T-helper 2 cell (primary cell): ENCODE data around the gene OR52E8.

Experiments used
- DNase-seq, 5 experiments: peaks; one replicate each; pipeline versions ENCODE4 v3.0.0 to v3.0.0-alpha.2; 2012 to 2022
- total RNA-seq, 2 donors: gene quantifications; one replicate each; lab custom pipeline; 2026; lab: John Stamatoyannopoulos, UW

The OR52E8 gene
- 0 reads per million in 2 donors for total RNA-seq

DNA sequence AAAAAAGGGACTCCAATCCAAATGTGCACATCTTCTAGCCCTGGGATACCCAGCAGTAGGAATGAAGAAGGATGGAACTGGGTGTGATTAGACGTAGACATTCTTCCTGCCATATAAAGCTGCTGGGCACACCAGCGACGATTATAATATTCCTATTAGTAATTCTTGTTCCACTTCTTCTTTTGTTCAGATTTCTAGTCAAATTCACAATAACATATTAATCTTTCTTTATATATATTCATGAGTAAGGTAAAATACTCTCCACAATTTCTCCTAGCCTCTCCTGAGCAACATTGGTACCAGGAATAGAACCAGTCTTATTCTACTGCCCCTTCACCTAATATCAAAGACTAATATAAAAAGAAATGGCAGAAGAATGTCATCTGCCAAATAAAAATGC is at the start of gene OR52E8:
OR52E8 (minus strand) TSS at position 101 of the 400 bp plus-strand sequence; CDS start at position 101, 0 bp downstream.
- no peak for DNase-seq

GRCh38 chr11:5899534-5899933 is 42.0 kb upstream of the OR52E8 start:
- DNase-seq: no peak

DNA sequence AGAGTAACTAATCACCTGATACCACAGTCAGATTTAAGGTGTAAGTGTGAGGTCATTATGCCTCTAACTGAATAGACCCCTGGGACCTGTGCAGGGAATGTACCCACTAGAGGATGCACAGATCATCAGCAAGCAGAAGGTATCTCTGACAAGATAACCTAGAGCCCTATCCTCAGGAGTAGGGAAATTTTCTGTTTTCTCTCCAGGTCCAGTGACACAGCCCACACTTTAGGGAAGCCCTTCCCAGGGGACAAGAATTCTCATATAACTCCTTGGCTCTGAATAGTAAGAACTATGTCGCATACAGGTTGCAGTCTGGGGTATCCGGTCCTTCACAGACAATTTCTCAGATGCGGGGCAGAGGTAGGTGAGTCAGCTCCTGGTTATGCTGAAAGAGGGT is 35.4 kb upstream of the OR52E8 start, which contains the start of gene OR52E5:
OR52E5 (plus strand) TSS at position 301 of the 400 bp plus-strand sequence. CDS start 7,569 bp downstream, outside the sequence.
- DNase-seq: no peak

DNA sequence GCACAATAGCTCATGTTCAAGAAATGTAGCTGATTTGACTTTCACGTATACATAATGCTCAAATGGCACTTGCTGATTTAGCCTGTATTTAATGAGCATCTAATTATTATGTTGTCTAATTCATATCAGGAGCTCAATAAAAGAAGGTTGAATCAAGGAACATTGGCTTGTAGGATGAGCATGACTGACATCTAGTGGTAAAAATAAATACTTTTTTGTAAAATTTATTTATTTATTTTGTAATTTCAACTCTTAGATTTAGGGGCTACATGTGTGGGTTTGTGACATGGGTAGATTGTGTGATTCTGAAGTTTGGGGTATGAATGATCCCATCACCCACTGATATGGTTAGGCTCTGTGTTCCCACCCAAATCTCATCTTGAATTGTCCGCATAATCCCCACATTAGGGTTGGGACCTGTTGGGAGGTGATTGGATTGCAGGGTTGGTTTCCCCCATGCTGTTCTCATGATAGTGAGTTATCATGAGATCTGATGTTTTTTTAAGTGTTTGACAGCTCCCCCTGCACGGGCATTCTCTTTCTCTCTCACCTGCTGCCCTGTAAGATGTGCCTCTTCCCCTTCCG is 33.8 kb upstream of the OR52E8 start:
- DNase-seq: peak in 1 of 5 experiments; percentile 3

GRCh38 chr11:5887661-5888060 is 30.2 kb upstream of the OR52E8 start:
- DNase-seq: no peak

DNA sequence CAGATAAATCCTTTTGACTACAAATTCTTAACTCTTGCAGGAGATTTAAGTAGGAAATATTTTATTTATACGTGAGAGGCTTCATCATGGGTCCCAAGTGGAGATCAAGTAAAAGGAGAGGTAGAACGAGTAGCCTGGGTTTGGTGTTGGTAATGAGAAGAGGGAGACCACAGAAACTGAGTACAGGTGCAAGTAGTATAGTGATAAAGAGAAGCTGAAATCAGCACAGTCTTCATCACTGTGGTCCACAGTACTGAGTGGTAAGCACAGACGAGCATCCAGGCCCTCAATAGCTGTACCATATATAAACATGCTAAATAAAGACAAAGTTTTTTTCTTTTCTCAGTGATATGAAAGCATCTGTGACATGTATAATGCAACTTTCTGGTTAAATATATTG is 29.7 kb upstream of the OR52E8 start:
- DNase-seq: no peak

DNA sequence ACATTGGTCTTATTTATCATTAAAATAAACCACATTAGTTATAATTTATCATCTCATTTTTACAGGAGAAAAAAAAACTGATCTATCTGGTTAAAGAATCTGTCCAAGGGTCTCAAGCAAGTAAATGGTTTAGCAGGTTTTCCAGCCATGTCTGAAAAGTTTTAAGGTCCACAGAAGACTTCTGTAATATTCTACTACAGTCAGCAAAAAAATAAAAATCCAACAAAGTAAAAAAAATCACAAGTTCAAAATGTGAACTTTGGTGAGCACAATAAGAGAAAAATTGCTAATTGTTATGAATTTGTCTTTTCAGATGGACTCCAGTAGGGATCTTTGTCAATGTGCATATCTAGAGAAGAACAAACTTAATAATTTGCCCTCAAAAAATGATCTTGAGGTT is 24.3 kb upstream of the OR52E8 start:
- DNase-seq: no peak

DNA sequence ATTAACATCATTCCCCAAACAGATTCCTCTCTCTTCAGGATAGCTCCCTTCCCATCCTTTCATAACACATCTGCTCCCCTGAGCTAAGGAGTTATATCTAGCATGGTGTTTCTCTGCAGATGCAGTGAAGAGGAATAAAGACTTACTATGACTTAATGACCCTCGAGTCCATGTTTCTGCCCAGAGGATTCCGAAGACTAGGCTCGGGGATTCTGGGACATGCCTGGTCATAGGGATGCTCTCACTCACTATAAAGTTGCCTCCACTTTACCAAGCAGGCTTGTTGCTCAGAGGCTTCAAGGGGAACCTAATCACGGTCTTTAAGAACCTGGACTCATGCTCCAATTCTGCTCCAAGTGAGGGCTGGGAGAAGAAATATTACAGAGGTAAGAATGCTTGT is 22.8 kb upstream of the OR52E8 start, which contains the start of gene OR52E4:
OR52E4 (plus strand) TSS at position 301 of the 400 bp plus-strand sequence. CDS start 3,664 bp downstream, outside the sequence.
- DNase-seq: no peak

DNA sequence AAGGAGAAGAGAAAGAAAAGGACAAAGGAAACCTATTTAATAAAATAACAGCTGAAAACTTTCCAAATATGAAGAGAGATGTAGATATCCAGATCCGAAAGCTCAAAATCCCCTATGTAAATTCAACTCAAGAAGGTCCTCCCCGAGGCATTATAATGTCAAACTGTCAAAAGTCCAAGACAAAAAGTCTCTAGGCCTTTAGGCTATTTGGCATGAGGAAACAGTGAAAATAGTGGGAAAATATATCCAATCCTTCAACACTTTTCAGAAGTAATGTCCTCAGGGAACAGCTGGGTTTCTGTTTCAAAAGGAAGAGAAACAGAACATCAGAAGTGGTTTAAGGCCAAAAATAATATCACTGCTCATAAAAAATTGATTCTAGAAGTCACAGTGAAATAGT is 21.1 kb upstream of the OR52E8 start:
- DNase-seq: no peak

DNA sequence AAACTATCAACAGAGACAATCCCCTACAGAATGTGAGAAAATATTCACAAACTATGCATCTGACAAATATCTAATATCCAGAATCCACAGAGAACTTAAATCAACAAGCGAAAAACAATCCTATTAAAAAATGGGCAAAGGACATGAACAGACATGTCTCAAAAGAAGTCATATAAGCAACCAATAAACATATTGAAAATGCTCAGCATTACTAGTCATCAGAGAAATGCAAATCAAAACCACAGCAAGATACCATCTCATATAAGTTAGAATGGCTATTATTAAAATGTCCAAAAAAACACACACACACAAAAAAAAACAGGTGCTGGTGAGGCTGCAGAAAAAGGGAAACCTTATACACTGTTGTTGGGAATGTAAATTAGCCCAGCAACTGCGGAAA is 8.3 kb upstream of the OR52E8 start:
- DNase-seq: no peak

DNA sequence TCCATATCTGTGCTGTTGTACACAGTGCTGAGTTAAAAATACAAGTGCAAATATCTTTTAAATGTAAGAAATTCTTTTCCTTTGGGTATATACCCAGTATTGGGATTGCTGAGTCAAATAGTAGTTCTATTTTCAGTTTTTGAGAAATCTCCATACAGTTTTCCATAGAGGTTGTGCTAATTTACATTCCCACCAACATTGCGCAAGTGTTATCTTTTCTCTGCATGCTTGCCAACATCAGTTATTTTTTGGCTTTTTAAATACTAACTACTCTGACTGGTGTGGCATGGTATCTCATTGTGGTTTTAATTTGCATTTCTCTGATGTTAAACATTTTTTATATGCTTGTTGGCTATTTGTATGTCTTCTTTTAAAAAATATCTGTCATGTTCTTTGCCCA is 6.5 kb downstream of the OR52E8 start:
- no peak for DNase-seq

DNA sequence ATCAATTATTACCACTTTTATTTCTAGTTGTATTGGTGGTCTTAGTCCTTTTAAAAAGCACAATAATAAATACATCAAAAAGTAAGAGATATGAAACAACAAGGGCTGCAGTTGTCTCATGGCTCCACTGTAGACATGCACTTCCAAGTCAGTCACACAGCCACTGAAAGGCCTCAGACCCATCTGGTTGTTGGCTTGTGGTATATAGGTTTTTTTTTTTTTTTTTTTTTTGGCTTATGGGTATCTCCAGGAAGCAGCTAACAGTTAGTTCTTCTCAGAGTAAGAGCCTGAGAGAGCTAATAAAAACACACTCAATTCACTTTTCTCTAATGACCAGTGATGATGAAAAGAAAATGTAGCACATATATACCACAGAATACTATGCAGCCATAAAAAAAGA is 9.8 kb downstream of the OR52E8 start:
- no peak for DNase-seq

- DNase-seq: no peak
Measured at GRCh38 chr11:5846701-5847100, 10.8 kb downstream of the OR52E8 start.

DNA sequence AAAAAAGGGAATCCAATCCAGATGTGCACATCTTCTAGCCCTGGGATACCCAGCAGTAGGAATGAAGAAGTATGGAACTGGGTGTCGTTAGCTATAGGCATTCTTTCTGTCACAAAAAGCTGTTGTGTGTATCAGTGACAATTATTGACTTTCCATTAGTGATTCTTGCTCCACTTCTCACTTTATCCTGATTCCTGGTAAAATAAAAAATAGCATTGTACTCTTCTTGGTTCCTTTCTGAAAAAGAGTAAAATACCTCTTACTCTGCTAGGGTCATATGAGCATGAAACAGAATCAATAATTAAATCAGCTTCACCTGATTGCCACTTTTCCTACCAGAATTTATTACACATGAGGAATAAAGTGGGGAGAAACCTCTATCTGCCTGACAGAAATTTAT is 15.7 kb downstream of the OR52E8 start, which contains the start of gene OR52E6:
OR52E6 (minus strand) TSS at position 101 of the 400 bp plus-strand sequence; CDS start at position 101, 0 bp downstream.
- DNase-seq: no peak

DNA sequence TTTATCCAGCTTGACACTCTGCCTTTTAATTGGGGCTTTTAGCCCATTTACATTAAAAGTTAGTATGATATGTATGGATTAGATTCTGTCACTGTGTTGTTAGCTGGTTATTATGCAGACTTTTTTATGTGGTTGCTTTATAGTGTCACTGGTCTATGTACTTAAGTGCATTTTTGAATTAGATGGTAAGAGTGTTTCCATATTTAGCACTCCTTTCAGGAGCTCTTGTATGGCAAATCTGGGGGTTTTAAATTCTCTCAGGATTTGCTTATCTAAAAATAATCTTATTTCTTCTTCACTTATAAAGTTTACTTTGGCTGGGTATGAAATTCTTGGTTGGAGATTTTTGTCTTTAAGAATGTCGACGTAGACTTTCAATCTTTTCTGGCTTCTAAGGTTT is 19.8 kb downstream of the OR52E8 start:
- no peak for DNase-seq

GRCh38 chr11:5833446-5833845 is 24.0 kb downstream of the OR52E8 start:
- DNase-seq: no peak

GRCh38 chr11:5831196-5831829 is 26.2 kb downstream of the OR52E8 start:
- no peak for DNase-seq

DNA sequence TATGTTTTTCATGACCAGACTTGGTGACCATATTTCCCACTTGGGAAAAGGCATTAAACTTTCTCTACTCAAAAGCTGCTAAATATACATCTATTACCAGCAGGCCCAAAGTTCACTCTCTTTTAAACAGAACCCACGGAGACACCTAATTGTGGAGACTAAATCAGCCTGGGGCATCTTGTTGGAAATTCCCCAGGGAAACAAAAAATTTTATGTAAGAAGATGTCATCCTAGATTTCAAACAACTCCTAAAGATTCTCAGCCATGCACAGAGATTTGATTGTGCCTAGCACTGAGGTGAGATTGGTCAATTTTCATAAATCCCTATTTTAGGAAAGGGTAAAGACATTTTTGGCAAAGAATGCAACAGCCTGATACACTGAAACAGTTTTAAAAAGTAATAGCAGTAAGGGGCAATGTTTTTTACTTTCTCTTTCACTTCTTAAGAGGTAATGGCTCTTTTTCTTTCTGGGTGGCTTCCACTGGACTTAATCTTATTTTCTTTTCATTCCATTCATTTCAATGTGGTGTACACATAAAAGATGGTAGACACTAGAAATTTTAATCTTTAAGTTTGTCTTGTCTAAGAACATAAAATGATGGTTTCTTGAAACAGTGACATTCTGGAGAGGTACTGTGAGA is 39.1 kb downstream of the OR52E8 start:
- DNase-seq: no peak

GRCh38 chr11:5815534-5815933 is 42.0 kb downstream of the OR52E8 start:
- no peak for DNase-seq

DNA sequence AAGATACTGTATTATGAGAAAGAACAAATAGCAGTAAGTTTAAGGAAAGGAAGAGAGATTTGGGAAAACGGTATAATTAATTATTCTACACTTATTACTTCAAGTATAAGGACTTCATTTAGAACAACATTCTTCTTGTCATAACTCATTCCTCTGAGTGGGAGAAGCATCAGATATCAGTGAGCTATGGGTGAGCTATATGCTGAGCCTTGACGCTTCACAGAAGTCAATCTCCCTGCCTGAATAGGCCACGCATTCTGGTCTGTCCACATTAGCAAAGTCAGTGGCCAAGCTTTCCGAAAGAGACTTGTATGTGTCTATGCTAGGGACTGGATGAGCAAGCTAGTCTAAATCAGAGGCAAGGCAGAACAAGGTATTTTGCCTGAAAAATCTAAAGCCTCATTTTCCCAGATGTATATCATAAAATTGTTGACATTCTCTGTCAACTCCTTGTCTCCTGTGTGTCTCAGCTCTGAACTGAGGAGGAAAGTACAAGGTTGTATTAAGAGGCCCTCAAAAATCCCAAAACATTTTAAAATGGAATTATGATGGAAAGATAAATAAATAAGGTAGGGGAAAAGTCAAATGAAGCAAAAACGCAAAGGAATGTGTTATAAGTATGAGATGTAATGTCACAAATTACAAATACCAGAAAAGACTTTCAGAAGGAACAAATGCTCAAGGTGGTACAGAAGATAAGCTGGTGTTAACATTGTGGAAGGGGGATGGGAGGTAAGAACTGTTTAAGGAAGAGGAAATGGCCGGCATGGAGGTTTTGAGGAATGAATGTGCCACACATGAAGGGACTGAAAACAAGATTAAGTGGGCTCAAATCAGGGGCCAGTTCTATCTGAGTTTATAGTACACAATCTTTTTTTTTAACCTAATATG is 47.3 kb downstream of the OR52E8 start:
- DNase-seq: no peak

DNA sequence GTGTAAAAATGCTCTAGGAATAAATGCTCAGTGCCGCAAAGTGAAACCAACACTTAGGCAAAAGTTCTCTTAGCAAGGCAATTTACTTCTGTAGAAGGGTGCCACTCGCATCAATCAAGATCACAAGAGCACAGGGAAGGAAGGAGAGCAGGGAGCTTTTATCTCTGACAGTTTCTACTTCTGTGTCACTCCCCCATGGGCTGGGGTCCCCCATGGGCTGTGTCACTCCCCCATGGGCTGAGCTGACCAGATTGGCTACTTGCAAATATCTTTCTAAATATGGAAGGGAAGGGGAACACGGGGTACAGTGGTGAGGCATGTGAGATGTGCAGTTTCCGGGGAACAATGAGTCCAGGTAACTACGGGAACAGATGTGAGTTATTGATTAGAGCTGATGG is 48.4 kb downstream of the OR52E8 start:
- peak in 1 of 5 experiments; percentile 10 for DNase-seq

GRCh38 chr11:5808500-5809121 is 48.9 kb downstream of the OR52E8 start, which contains the start of gene OR52N2:
Gene OR52N2, plus strand, starts transcription at chr11:5808924. Its CDS starts 11,412 bp downstream, at chr11:5820336.
- DNase-seq: peak; percentile 40 to 61 (median 48)
